ENCODE results near the gene PIP4K2B.

DNA sequence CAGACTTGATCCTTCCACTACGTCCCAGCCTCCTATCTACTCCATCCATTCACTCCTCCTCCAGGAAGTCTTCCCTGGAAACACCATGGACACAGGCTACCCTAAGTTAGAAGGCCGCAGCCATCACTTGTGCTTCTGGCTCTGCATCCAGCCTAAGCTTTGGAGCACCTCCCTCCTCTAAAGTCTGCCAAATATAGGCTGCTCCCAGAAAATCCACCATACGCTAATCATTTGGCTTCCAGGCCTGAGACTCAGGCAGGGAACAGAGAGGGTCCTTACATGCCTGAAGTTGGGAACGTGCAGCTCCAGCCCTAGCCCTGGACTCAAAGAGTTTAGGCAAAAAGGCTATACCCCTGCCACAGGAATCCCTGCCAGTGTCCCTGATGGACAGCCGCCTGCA, 57.9 kb downstream of the PIP4K2B start:
- TF ChIP-seq, protein P1, sequence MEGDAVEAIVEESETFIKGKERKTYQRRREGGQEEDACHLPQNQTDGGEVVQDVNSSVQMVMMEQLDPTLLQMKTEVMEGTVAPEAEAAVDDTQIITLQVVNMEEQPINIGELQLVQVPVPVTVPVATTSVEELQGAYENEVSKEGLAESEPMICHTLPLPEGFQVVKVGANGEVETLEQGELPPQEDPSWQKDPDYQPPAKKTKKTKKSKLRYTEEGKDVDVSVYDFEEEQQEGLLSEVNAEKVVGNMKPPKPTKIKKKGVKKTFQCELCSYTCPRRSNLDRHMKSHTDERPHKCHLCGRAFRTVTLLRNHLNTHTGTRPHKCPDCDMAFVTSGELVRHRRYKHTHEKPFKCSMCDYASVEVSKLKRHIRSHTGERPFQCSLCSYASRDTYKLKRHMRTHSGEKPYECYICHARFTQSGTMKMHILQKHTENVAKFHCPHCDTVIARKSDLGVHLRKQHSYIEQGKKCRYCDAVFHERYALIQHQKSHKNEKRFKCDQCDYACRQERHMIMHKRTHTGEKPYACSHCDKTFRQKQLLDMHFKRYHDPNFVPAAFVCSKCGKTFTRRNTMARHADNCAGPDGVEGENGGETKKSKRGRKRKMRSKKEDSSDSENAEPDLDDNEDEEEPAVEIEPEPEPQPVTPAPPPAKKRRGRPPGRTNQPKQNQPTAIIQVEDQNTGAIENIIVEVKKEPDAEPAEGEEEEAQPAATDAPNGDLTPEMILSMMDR (IDR thresholded peaks at IDR 0.05 in 2 of 3, conservative IDR thresholded peaks at IDR 0.05 in 1 of 3; ENCODE audit: insufficient read depth in 2 of 3, low read depth in 1 of 3, low read length in 3 of 3), result no peak
- TF ChIP-seq POLR2A (conservative IDR thresholded peaks at IDR 0.05) (no peak), MAFK (IDR thresholded peaks at IDR 0.05; ENCODE audit: low read length) (no peak), MTA1 (IDR thresholded peaks at IDR 0.05; ENCODE audit: borderline replicate concordance) (no peak), ETS2 (tag; IDR thresholded peaks at IDR 0.05; ENCODE audit: borderline replicate concordance, poor library complexity, severe bottlenecking) (no peak)
- TF ChIP-seq, protein P2, sequence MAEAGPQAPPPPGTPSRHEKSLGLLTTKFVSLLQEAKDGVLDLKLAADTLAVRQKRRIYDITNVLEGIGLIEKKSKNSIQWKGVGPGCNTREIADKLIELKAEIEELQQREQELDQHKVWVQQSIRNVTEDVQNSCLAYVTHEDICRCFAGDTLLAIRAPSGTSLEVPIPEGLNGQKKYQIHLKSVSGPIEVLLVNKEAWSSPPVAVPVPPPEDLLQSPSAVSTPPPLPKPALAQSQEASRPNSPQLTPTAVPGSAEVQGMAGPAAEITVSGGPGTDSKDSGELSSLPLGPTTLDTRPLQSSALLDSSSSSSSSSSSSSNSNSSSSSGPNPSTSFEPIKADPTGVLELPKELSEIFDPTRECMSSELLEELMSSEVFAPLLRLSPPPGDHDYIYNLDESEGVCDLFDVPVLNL (CRISPR knock-in tag; IDR thresholded peaks at IDR 0.05; ENCODE audit: low read depth), result no peak
